Measurements from ENCODE around the gene MISP3.

Gene MISP3

DNA sequence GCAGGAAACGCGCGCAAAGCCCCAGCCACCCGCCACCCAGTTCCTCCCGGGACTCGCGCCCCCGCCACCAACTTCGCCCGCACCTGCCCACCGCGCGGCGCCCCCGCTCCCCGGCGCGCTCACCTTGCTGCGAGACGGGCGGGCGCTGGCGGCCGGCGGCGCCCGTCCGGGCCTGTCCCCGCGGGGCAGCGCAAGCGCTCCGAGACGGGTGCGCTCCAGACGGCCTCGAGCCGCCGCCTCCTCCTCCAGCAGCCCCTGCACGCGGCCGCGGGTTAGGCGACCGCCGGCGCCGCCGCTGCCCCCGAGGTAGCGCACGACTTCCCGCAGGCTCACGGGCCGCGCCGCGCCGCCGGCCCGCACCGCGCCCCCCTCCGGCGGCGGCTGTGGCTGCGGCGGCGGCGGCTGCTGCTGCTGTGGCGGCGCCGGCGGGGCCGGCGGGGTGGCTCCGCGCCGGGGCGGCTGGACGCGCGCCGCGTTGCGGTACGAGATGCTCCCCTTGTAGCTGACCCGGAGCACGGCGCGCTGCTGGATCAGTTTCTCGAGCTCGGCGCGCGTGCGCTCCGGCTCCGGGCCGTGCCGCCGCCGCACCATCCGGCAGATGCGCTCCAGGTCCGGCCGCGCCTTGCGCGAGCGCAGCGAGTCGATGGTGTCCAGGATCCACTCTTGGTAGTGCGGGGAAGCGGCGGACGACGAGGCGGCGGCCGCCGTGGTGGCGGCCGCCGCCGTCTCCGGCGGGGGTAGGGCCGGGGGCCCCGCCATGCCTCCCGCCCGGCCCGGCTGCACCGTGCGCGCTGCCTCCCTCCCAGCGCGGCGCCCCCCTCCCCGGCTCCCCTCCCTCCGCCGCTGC, 17.3 kb downstream of the MISP3 start:
- TF ChIP-seq POLR2A (IDR thresholded peaks at IDR 0.05; ENCODE audit: low read depth, low read length) (no peak), TAF1 (IDR thresholded peaks at IDR 0.05; ENCODE audit: borderline replicate concordance, low read depth, low read length) (no peak)
- DNase-seq (ENCODE audit: insufficient read length), result peak; percentile 53
- peak; percentile 84 for FAIRE-seq

DNA sequence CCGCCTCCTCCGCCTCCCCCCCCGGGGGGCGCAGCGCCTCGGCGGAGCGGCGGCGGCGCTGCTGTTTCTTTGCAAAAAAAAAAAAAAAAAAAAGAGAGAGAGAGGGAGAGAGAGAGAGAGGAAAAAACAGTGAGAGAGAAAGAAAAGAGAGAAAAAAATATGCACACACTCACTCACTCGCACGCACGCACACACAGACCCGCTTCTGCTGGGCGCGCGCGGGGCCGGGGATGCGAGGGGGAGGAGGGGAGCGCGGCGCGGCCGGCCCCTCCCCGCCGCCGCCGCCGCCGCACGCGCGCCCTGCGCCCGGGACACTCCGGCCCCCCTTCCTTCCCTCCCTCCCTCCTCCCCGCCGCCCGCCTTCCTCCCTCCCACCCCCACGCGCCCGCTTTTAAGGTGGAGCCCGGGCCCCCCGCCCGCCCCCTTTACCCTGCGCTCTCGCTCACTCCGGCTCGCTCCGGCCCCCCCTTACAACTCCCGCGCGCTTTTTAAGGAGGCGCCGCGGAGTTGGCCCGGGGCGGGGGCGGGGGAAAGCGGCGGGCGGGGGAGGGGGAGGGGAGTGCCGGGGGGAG, 18.0 kb downstream of the MISP3 start, which contains the start of gene SAMD1:
SAMD1 (minus strand) TSS at position 243 of the 572 bp plus-strand sequence.
- TF ChIP-seq POLR2A (IDR thresholded peaks at IDR 0.05; ENCODE audit: low read depth, low read length) (no peak), TAF1 (IDR thresholded peaks at IDR 0.05; ENCODE audit: borderline replicate concordance, low read depth, low read length) (no peak), POLR2AphosphoS5 (IDR thresholded peaks at IDR 0.05; ENCODE audit: low read depth, low read length) (no peak)

DNA sequence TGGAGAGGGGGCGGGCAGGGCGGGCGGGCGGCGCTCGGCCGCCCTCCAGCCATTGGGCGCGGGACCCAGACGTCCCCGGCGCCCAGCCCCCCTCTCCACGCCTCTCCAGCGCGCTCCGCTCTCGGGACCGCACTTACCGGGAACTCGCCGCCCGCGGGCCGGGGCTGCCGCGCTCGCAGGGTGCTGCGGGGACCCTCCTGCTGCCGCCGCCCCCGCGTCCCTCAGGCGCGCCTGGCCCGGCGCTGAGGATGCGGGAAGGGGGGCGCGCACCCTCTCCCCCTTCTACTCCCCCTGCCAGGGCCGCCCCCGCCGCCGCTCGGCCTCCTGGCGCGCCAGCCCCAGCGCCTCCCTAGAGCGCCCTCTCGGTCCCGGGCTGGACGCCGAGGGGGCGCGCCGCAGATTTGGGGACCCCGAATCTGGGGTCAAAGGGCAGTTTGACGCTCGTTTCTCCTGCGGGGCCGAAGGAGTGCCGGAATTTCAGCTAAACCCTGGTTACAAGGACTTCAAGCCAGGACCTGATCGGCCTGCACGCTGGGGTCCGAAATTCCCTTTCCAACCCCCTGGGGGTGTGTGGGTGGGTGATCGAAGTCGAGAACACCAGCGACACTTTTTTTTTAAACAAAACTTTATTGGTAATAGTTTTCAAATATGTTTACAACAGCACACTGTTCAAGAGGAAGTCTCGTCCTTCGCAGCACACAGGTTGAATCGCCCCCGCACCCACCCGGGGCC, 18.7 kb downstream of the MISP3 start:
- TF ChIP-seq POLR2A (IDR thresholded peaks at IDR 0.05; ENCODE audit: low read depth, low read length) (peak; percentile 71; the same call in 1 of the 2 replicates), POLR2AphosphoS5 (IDR thresholded peaks at IDR 0.05; ENCODE audit: low read depth, low read length) (0 out of 2 replicates have a peak, but pooled peaks have one; percentile 20), TAF1 (IDR thresholded peaks at IDR 0.05; ENCODE audit: borderline replicate concordance, low read depth, low read length) (0 out of 2 replicates have a peak, but pooled peaks have one; percentile 16)
- FAIRE-seq, result no peak
- DNase-seq (ENCODE audit: insufficient read length), result peak; percentile 81

More for the DNA sequence above, 18.0 kb downstream of the MISP3 start, which contains the start of gene SAMD1:
- peak; percentile 68 for DNase-seq (ENCODE audit: insufficient read length)
- peak; percentile 78 for FAIRE-seq

DNA sequence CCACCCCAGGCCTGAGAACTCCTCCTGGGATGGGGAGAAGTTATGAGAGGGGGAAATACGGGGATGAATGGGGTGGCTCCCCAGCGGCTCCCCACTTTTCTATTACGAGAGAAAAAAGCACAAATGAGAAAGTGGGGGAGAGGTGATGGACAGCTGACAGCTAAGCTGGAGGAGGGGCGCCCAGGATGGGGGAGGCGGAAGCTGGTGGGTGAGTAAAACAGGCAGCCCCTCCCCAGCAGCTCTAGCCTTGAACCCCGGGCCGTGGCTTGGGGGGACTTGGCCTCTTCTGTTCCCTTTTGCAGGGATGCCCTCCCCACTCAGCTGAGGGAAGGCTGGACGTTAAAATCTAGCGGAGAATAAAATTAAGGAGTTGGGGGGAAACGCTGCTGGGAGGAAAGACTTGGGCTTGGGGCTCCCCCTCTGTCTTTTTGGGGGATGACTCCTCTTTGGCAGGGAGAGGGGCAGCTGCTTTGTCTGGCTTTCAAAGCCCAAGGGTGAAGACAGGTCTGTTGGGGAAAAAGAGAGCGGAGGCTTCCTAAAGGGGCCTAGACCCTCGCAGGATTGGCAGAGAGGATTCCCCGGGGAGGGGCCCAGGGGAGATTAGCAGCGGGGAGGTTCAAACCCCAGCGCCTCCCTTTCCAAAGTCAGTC, 19.4 kb downstream of the MISP3 start:
- peak; percentile 84 for FAIRE-seq
- TF ChIP-seq POLR2AphosphoS5 (IDR thresholded peaks at IDR 0.05; ENCODE audit: low read depth, low read length), result no peak
- no peak for TF ChIP-seq POLR2A (IDR thresholded peaks at IDR 0.05; ENCODE audit: low read depth, low read length)
- TF ChIP-seq TAF1 (IDR thresholded peaks at IDR 0.05; ENCODE audit: borderline replicate concordance, low read depth, low read length), result no peak
- DNase-seq (ENCODE audit: insufficient read length), result peak; percentile 55

DNA sequence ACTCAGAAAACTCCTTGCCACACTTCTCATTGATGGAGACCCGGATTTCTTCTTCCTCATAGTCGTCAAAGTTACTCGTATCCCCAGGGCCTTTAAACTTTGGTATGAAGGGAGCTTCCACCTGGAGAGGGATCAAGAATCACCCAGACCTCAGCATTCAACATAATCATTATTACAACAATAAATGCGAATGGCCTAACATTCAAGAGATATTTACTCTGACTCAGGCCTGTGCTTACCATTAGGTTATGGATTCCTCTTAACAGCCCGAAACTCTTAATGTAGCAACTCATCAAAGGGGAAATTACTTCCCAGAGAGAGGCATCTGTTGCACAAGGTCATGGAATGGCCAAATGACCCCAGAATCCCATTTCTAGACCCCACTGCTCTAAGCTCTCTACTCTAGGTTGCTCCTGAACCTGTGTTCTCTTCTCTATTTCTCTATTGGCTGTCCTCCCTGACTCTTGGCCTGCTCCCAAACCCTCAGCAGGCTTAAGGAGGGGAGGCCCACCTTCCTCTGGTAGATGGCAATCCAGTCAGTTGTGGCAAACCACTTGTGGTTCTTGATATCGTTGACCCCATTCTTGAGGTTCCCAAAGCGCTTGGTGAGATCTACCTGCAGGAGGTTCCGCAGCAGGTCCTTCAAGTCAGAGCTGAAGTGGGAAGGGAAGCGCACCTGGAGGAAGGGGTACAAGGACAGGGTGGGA, 20.7 kb downstream of the MISP3 start:
- FAIRE-seq (no peak), DNase-seq (ENCODE audit: insufficient read length) (no peak)
- TF ChIP-seq POLR2AphosphoS5 (IDR thresholded peaks at IDR 0.05; ENCODE audit: low read depth, low read length) (no peak), TAF1 (IDR thresholded peaks at IDR 0.05; ENCODE audit: borderline replicate concordance, low read depth, low read length) (no peak), POLR2A (IDR thresholded peaks at IDR 0.05; ENCODE audit: low read depth, low read length) (no peak)

DNA sequence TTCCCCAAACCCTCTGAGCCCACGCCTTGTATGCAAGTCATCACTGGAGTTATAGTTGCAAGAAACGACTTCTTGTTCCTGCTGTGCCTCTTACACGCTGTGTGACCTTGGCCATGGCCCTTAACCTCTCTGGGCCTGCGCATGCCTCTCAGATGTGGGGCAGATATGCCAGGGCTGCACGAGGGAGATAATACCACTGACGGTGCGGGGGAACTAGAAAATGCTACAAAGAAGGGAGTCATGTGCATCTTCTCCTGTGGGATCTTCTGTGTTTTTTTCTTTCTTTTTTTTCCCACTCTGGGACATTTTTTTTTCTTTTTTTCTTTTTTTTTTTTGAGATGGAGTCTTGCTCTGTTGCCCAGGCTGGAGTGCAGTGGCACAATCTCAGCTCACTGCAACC, 22.3 kb downstream of the MISP3 start:
- TF ChIP-seq POLR2A (IDR thresholded peaks at IDR 0.05; ENCODE audit: low read depth, low read length) (no peak), POLR2AphosphoS5 (IDR thresholded peaks at IDR 0.05; ENCODE audit: low read depth, low read length) (no peak), TAF1 (IDR thresholded peaks at IDR 0.05; ENCODE audit: borderline replicate concordance, low read depth, low read length) (no peak)
- no peak for FAIRE-seq
- no peak for DNase-seq (ENCODE audit: insufficient read length)

DNA sequence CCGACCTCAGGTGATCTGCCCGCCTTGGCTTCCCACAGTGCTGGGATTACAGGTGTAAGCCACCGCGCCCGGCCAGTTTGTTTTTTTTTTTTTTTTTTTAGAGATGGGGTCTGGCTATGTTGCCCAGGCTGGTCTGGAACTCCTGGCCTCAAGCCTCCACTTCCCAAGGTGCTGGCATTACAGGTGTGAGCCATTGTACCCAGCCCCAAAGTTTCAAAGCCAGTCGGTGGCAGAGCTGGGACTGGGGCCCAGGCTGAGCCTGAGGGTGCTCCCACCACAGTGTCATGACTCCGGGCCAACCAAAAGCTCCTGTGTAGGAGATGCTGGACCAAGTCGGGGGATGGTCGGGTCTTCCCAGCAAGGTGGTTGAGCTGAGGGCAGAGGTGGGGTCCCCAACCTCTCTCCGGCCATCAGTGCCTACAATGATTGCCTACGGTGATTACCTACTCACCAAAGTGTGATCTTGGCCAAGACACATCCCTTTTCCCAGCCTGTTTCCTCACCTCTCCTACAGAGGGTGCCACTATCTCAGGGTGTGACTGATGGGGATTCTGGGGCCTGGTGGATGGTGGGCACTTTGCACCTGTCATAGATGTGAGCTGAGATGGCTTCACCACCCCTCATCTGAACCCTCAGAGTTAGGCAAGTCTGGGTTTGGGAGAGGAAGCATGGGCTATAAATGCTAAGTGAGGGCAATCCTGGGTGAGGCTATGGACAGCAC, 23.8 kb downstream of the MISP3 start:
- DNase-seq (ENCODE audit: insufficient read length) (no peak), FAIRE-seq (no peak)
- TF ChIP-seq POLR2AphosphoS5 (IDR thresholded peaks at IDR 0.05; ENCODE audit: low read depth, low read length) (no peak), POLR2A (IDR thresholded peaks at IDR 0.05; ENCODE audit: low read depth, low read length) (no peak), TAF1 (IDR thresholded peaks at IDR 0.05; ENCODE audit: borderline replicate concordance, low read depth, low read length) (no peak)

DNA sequence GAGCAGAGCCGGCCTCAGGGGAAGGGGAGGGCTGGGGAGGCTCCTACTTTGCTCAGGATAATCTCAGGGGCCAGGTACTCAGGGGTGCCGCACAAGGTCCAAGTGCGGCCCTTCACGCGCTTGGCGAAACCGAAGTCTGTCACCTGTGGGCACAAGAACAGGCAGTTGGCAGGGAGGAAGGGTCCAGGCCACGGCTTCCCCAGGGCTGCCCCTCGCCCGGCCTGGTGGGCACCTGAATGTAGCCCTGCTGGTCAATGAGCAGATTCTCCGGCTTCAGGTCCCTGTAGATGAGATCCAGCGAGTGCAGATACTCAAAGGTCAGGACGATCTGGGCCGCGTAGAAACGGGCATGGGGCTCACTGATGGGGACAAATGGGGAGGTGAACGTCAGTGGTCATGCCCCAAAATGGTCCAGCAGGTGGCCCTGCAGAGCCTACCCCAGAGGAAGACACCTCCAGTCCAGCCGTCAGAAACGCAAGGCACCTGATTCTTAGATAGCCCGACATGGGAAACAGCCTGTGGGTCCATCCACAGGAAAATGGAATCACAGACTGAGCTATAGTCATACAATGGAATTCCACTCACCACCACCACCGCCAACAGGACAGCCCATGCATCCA, 25.1 kb downstream of the MISP3 start:
- TF ChIP-seq TAF1 (IDR thresholded peaks at IDR 0.05; ENCODE audit: borderline replicate concordance, low read depth, low read length) (no peak), POLR2AphosphoS5 (IDR thresholded peaks at IDR 0.05; ENCODE audit: low read depth, low read length) (no peak), POLR2A (IDR thresholded peaks at IDR 0.05; ENCODE audit: low read depth, low read length) (no peak)
- no peak for DNase-seq (ENCODE audit: insufficient read length)
- no peak for FAIRE-seq

DNA sequence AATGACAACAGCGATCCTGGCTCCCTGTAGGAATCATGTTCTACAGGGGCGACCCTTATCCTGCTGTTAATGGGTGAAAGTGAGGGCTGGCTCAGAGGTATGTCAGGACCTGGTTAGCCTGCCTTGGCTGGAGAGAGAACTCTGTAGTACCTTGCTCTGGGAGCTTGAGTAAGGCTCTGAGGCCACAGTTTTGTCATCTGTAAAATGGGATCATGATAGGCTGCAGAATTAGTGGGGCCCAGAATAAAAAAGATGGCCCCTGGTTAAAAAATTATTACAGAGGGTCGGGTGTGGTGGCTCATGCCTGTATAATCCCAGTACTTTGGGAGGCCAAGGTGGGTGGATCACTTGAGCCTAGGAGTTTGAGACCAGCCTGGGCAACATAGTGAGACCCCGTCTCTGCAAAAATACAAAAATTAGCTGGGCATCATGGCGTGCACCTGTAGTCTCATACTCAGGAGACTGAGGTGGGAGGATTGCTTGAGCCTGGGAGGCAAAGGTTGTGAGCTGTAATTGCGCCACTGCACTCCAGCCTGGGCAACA, 28.5 kb downstream of the MISP3 start:
- no peak for FAIRE-seq
- TF ChIP-seq POLR2A (IDR thresholded peaks at IDR 0.05; ENCODE audit: low read depth, low read length) (no peak), TAF1 (IDR thresholded peaks at IDR 0.05; ENCODE audit: borderline replicate concordance, low read depth, low read length) (no peak), POLR2AphosphoS5 (IDR thresholded peaks at IDR 0.05; ENCODE audit: low read depth, low read length) (no peak)
- no peak for DNase-seq (ENCODE audit: insufficient read length)

Data from GM12892 (cell line).